Astrocyte of the cerebellum (primary cell): ENCODE results near the gene MDM2.

Experiments
- DNase-seq: peaks from one replicate; pipeline ENCODE4 v3.0.0-alpha.2; 2011; ENCODE audit warnings: low read depth
- H3K4me3 ChIP-seq: 2 replicates; pipeline ENCODE4 v1.5.1; 2011; ENCODE audit warnings: mild to moderate bottlenecking, low read depth, low read length, moderate library complexity
- in situ Hi-C: cut with HindIII; loops from 2 replicates; pipeline ENCODE4 v1.10.0; 2017; ENCODE audit warnings: low sequenced_read_pairs
- TF ChIP-seq, protein P1 (sequence below): IDR thresholded peaks from 2 replicates; pipeline ENCODE4 v1.5.1; 2012; ENCODE audit warnings: low read length, low read depth, moderate library complexity, mild to moderate bottlenecking; ENCODE audit errors: missing control alignments

The MDM2 gene

DNA sequence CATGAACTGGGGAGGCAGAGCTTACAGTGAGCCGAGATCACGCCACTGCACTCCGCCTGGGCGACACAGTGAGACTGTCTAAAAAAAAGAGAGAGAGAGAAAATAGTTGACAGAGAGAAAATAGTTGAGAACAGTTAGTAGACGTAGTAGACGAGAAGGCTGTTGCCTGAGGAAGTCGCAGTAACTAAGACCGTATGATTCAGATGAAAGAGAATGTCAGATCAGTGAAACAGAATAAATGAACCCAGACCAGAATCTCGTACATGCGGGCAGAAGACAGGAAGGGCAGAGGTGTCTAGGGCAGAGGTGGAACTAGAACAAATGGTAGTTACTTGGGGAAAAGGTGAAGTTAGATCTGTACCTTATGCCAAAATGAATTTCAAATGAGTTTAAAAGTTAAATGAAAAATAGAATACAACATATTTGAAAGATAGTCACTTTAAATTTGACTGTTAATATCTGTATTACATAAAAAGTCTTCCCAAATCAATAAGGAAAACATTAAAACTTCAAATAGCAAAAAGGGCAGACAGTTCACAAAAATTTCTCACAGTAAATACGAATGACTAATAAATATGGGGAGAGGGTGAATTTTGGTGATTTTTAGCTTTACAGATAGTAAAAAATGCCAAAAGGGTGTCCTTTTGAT, 17.7 kb downstream of the MDM2 start:
- no peak for DNase-seq
- H3K4me3 ChIP-seq = no peak overlapping the region
- in situ Hi-C loops = no loop called here
- TF ChIP-seq, protein P1, sequence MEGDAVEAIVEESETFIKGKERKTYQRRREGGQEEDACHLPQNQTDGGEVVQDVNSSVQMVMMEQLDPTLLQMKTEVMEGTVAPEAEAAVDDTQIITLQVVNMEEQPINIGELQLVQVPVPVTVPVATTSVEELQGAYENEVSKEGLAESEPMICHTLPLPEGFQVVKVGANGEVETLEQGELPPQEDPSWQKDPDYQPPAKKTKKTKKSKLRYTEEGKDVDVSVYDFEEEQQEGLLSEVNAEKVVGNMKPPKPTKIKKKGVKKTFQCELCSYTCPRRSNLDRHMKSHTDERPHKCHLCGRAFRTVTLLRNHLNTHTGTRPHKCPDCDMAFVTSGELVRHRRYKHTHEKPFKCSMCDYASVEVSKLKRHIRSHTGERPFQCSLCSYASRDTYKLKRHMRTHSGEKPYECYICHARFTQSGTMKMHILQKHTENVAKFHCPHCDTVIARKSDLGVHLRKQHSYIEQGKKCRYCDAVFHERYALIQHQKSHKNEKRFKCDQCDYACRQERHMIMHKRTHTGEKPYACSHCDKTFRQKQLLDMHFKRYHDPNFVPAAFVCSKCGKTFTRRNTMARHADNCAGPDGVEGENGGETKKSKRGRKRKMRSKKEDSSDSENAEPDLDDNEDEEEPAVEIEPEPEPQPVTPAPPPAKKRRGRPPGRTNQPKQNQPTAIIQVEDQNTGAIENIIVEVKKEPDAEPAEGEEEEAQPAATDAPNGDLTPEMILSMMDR = no peak

DNA sequence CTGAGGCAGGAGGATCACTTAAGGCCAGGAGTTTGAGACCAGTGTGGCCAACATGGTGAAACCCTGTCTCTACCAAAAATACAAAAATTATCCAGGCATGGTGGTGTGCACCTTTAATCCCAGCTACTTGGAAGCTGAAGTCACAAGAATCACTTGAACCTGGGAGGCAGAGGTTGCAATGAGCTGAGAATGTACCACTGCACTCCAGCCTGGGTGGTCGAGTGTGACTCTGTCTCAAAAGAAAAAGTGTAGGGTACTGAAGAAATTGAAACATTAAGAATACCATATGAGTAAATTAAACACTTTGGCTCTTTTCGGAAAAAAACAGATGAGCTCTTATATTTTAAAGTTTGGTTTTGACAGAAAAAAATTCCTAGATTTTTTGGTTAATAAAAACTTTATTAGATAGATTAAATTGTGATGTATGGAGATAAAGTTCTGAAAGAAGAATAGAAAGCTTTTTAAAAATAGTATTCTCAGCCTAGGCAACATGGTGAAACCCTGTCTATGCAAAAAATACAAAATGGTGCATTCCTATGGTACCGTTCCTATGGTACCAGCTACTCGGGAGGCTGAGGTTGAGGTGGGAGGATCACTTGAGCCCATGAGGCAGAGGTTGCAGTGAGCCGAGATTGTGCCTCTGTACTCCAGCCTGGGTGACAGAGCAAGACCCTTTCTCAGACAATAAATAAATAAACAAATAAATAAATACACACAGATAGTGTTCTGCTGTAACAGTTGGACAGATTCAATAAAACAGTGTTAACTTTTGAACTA, 20.1 kb downstream of the MDM2 start:
- in situ Hi-C loops = no loop called here
- no peak for DNase-seq
- no peak overlapping the region for H3K4me3 ChIP-seq
- TF ChIP-seq, protein P1 = no peak

DNA sequence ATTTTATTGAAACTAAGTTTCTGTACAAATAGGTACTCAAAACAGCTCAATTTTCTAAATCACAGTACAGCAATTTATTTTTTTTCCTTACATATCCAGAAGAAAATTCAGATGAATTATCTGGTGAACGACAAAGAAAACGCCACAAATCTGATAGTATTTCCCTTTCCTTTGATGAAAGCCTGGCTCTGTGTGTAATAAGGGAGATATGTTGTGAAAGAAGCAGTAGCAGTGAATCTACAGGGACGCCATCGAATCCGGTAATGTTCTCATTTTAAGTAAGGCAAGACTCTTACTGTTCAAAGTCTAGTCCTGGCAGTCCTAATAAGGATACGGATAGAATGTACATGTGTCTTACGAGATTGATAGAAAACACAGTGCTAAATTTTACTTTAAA, 20.7 kb downstream of the MDM2 start:
- no peak overlapping the region for H3K4me3 ChIP-seq
- TF ChIP-seq, protein P1 = no peak
- in situ Hi-C loops = no loop called here
- no peak for DNase-seq

DNA sequence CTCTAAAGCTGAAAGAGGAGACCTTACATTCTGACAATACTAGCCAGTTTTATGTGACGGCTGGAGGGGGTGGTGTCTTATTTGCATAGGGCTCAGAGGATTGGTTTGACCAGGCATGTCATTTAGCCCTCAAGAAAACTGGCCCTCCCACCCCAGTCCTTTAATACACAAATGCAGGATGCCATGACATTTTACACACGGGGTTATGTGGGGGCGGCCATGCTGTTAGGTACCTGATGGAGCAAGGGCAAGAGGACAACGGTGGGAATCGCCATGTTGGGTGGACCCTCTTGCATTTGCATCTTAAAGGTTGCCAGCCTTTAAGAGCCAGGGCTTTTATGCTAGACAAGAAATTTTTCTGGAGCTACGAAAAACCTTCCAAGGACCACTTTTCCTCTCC, 23.3 kb downstream of the MDM2 start:
- TF ChIP-seq, protein P1 = no peak
- no peak for DNase-seq
- no peak overlapping the region for H3K4me3 ChIP-seq
- in situ Hi-C loops = no loop called here

DNA sequence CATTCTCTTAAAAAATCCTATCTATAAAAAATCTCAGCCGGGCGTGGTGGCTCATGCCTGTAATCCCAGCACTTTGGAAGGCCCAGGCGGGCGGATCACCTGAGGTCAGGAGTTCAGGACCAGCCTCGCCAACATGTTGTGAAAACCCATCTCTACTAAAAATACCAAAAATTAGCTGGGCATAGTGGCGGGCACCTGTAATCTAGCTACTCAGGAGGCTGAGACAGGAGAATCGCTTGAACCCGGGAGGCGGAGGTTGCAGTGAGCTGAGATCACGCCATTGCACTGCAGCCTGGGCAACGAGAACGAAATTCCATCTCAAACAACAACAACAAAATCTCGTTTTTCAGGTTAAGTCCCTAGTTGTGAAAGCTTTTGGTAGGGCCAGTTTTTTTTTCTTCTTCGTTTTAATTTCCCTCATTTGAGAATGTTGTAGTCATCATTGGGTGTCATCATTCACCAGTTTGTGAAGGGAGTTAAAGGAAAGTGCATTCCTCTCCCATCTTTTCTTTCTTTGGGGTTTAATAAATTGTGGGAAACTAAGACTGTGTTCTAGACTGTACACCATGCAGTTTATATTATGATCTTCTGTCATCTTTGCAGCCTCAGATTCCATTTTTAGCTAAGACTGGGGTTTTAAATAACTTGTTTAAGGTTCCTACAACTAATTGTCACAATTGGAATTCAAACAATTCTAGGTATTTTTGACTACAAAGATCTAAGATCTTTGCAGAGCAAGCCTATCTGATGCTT, 23.9 kb downstream of the MDM2 start:
- DNase-seq = no peak
- TF ChIP-seq, protein P1 = no peak
- in situ Hi-C loops = no loop called here
- no peak overlapping the region for H3K4me3 ChIP-seq

DNA sequence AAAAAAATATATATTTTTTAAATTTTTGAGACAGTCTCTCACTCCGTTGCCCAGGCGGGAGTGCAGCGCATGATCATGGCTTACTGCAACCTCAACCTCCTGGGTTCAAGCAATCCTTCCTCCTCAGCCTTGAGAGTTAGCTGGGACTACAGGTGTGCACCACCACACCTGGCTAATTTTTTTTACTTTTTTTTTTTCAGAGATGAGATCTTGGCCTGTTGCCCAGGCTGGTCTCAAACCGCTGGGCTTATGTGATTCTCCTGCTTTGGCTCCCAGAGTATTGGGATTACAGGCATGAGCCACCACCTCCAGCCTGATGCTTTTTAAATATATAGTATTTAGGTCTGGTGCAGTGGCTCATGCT, 24.5 kb downstream of the MDM2 start:
- TF ChIP-seq, protein P1 = no peak
- in situ Hi-C loops = no loop called here
- no peak overlapping the region for H3K4me3 ChIP-seq
- DNase-seq = no peak
